Activated CD8-positive, alpha-beta memory T cell treated with anti-CD3 and anti-CD28 coated beads for 4 hours (primary cell): ENCODE data around the gene INF2.

ENCODE experiments used
- DNase-seq, 2 donors: peaks; one replicate each; pipeline ENCODE4 v3.0.0-alpha.2; 2020; ENCODE audit warnings: low read depth in 2 of 2

The INF2 gene

DNA sequence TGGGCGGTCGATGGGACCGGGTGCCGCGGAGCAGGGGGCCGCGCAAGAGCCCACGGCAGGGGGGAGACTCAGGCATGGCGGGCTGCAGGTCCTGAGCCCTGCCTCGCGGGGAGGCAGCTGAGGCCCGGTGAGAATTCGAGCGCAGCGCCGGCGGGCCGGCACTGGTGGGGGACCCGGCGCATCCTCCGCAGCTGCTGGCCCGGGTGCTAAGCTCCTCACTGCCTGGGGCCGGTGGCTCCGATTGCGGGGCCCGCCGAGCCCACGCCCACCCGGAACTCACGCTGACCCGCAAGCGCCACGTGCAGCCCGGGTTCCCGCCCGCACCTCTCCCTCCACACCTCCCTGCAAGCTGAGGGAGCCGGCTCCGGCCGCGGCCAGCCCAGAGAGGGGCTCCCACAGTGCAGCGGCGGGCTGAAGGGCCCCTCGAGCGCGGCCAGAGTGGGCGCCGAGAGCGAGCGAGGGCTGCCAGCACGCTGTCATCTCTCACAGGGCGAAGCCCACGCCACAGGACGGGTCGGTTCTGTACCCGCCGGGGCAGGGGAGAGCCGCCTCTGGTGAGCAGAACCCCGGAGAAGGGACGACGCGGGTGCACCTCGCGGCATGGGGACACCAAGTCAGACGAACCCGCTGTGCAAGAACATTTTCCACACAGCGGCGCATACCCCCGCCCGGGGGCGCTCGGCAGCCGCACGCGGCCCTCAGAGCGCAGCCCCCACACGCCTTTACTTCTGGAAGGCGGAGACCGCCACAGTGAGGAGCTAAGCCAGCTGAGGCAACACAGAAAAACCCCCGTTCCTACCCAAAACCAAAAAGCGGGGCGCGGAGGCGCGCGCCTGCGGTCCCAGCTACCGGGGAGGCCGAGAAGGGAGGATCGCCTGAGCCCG is 62.4 kb downstream of the INF2 start:
- DNase-seq: no peak

DNA sequence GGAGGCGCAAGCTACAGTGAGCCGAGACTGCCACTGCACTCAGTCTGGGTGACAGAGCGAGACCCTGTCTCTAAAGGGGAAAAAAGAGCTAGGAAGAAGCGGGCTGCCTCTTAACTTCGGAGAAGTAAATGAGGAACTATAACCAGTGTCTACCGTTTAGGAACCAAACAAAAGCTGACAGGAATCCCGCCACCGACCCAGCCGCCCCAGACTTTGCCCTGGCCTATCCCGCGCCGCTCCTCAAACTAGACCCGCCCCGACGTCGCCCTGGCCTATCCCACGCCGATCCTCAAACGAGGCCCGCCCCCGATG is 63.0 kb downstream of the INF2 start:
- no peak for DNase-seq

DNA sequence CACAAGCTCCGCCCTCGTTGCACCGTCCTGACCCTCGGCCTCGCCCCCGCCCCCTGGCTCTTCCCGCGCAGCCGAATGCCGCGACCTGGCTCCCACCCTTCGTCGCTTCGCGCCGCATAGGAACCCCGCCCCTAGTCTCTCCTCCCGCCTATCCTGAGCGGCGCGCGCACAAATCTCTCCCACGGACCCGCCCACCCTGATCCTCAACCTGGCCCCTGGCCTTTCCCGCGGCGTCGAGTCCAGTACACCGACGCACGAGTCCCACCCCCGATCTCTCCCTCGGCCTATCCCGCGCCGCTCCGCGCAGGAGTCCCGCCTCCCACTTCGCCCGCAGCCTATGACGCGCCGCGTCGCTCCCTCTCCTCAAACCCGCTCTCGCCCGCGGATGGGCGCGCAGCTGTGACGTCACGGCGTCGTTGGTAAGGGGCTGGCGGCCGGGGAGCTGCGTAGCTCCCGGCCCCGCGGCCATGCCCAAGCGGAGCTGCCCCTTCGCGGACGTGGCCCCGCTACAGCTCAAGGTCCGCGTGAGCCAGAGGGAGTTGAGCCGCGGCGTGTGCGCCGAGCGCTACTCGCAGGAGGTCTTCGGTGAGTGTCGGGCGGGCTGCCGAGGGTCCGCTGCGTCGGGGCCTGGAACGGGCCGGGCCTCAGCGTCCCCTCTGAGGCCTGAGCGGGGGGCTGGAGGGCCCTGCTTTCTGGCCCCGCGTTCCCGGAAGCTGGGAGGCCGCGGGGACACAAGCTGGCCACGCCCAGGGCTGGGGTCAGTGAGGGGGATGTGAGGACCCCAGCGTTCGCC is 63.5 kb downstream of the INF2 start, which contains the start of gene SIVA1:
SIVA1 (plus strand) TSS at position 413 of the 793 bp plus-strand sequence; CDS start at position 468, 55 bp downstream.
- peak; percentile 99 for DNase-seq

DNA sequence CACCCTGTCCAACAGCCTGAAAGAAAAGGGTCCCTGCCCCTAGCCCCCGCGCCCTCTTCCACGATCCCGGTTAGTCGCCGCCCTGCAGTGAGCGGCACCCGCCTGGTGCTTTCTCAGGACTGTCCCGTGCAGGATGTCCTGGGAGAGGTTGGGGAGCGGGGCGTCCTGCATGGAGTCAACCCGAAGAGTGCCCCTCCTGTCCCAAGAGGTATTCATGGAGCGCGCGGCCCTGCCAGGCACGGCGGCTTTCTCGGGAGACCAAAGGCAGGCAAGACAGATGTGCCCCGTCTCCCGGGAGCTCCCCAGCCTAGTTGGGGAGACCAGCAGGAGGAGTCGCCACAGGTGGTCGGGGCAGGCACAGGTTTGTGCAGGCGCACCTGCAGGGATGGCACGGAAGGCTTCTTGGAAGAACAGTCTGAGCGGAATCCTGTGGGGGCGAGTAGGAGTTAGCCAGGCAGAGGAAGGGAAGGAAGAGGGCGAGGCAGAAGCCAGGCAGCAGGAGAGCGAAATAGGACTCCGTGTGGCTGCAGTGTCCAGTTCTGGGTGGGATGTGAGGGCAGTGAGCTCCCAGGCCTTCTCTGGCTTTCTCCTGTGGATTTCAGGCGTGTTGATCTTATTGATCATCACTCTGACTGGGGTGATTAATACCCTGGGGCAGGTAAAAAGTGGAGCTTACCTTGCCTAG is 64.3 kb downstream of the INF2 start:
- no peak for DNase-seq

DNA sequence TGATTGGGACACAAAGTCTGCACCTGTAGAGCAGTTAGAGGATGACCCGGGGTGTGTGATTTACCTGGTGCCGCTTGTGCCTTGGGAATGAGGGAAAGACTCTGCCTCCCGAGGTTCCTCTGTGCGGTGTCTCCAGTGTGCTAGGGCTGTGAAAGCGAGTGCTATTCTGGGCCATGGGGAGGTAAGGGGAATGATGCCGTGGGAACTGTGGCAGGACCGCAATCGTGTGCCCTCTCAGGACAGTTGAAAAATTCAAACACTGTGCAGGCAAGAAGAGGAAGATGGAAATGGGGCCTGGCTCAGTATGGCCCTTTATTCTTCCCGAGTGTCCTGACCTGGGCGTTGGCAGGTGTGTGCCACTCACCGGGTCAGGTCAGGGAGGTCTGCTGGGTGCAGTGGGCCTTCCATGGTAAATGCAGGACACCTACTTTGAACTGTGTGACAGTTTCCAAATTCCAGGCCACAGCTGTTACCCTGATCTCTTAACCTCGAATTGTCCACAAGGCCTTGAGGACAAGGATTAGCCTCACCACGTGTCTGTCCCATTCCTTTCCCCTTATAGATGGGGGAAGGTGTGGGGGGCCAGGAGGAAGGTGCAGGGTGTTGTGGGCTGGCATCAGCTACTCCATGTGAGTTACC is 64.9 kb downstream of the INF2 start:
- no peak for DNase-seq

DNA sequence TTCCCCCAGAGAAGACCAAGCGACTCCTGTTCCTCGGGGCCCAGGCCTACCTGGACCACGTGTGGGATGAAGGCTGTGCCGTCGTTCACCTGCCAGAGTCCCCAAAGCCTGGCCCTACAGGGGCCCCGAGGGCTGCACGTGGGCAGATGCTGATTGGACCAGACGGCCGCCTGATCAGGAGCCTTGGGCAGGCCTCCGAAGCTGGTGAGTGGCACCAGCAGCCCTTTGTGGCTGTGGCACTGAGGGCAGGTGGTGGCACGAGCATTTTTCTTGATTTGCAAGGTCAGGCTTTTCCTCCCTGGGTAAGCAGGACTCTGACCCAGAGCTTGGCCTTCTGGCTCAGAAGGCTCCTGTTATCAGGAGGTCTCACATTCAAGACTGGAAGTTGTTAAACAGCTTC is 66.2 kb downstream of the INF2 start:
- DNase-seq: no peak

DNA sequence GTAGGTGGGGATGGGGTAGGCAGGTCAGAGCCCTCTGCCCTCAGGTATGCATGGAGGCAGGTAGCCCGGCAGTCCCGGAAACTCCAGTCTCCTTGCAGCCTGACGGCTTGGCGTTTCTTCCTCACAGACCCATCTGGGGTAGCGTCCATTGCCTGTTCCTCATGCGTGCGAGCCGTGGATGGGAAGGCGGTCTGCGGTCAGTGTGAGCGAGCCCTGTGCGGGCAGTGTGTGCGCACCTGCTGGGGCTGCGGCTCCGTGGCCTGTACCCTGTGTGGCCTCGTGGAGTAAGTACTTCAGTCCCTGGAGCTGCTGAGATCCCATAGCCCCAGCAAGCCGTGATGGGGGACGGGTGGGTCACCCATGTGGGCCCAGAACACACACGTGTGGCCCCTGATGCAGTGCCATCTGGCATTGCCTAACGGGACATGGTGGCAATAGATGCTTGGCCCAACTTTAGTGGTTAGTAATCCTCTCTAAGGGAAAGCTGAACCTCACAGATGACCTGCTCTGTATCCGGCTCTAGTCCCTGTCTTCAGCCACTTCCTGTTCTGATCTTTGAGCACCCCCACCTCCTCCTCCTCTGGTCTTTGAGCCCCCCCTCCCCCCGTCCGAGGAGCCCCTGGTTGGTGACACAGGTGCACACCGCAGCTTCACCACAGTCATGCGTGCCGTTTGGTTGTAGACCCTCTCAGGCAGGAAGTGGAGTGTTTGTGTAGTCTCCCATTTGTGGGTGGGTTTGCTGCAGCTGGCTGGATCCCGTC is 67.2 kb downstream of the INF2 start:
- no peak for DNase-seq

DNA sequence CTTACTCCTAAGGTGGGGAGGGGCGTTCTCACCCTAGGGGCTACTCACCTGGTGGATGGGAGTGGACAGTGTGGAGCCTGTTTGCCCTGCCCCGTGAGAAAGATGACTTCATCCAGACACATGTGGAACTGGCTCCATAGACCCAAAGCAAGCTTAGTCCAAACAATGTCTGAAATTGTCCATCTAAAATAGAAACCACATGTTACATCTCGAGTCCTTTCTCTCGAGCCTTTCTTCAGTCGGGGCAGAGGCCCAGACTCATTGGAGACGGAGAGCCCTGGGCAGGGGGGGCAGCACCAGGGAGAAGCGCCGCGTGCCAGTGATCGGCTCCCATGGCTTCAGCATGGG is 67.8 kb downstream of the INF2 start:
- DNase-seq: no peak

DNA sequence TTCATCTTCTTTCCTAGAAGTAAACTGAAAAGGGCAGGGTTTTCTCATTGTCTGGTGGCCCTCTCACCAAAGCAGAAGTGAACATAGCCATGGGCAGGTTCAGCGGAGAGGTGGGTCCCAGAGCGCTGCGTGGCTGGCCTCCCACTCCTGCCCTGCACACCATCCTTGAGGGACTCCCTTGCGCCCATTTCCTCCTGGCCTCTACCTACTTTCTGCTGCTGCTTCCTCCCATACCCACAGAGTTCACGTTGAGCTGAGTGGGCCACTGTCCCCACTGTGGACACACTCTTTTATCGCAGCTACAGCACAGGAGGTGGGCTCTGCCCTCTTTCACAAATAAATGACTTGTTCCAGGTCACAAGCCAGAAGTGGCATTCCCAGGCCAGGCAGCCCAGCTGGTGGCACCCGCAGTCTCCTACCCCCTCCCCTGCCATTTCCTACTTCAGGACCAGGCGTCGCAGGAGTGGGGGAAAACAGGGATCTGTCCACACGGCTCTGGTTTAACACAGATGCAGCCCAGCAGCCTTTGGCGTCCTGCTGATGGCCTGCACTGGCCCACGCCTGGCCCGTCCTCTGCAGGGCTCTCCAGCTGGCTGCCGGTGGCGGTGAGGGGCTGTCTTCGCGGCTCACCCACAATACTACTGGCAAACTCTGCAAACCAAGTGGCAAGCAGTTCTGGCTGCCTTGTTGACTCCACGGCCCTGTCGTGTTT is 68.4 kb downstream of the INF2 start:
- no peak for DNase-seq

DNA sequence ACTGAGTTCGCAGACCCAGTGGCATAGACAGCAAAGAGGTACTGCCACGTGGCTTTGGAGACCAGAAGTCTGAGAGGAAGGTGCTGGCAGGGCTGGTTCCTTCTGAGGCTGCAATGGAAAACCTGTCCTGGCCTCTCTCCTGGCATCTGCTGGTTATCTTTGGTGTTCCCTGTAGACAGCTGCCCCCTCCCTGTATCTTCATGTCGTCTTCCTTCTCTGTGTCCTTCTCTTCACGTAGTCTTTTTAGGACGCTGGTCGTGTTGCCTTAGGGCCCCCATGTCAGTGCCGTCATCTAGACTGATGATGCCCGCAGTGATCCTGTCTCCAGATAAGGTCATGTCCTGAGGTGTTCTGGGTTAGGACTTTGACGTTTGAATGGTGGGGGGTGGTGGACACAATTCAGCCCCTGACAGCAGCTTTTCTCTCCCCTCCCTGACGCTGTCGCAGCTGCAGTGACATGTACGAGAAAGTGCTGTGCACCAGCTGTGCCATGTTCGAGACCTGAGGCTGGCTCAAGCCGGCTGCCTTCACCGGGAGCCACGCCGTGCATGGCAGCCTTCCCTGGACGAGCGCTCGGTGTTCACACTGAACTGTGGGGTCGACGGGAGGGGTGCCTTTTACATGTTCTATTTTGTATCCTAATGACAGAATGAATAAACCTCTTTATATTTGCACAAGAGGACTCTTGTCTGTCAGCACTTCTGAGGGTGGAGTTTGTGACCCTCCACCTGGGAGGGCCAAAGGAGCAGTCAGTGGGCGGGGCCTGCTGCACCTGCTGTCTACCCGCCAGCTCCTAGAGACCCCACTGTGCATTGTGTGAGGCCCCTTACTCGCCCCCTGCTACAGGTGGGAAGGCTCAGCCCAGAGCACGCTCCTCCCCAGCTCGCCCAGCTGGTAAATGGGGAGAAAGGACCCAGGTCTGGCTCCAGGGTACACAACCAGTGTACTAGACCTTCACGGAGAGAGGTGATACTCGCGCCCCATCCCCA is 69.9 kb downstream of the INF2 start:
- DNase-seq: no peak

DNA sequence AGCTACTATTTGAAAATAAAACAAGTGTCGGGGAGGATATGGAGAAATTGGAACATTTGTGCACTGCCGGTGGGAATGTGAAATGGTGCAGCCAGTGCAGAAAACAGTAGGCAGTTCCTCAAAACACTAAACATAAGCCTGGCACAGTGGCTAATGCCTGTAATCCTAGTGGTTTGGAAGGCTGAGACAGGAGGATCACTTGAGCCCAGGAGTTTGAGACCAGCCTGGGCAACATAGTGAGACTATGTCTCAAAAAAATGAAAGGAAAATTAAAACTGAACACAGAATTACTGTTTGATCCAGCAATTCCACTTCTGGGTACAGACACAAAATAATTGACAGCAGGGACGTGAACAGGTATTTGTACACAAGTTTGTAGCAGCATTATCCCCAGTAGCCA is 76.1 kb downstream of the INF2 start:
- no peak for DNase-seq

DNA sequence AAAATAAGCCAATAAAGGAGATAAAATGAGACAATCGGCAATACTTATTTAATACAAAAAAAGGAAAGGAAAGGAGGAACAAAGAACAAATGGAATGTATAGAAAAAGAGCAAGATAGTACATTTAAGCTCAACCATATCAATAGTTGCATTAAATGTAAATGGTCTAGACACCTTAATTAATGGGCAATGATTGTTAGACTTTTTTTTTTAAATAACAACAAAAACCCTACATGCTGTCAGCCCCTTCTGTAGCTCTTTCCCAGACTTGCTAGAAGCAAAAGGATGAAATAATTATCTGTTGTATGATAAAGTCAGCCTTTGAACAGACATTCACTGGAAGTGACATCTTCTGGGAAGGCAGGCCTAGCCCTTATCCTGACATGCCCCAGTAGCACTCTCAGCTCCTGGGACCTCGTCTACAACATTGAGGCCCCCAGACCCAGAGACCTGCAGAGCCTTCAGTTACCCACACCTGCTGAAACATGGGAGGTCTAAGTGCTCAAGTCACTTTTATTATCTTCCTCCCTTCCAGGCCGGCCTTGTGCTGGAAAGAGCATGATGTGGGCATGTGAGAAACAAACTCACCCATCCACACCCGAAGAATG is 76.9 kb downstream of the INF2 start:
- DNase-seq: no peak

DNA sequence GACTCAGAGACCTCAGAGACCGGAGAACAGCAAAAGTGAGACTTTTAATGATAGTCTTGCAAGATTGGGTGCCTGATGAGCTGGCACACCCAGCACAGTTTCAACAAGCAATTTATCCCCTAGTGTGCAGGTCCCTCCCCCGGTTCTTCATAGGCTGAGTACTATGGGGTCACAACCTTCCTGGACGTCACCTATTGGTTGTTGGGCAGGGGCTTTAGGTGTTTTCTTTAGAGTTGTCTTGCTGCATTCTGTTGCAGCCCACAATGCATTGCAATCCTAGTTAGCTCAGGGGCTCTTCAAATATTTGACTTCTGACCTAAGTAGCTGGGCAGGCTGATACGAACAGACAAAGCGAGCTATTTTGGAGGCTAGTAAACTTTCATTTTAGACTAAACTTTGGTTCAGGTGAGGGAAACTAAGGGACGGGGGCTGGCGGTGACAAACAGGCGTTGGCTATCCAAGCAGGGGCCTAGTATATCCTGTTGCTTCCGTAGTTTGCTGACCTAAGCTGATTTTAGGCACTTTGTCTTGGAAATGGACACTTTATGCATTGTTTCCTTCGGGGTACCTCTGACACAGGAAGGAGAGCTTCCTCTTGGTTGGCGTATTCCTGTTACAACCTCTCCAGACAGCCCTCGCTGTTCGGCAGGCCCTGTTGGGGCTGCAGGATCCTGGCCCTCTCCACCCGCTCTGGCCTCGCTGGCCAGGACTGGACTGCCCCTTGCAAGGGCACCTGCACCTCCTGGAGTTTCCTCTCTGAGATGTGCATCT is 77.6 kb downstream of the INF2 start:
- no peak for DNase-seq

DNA sequence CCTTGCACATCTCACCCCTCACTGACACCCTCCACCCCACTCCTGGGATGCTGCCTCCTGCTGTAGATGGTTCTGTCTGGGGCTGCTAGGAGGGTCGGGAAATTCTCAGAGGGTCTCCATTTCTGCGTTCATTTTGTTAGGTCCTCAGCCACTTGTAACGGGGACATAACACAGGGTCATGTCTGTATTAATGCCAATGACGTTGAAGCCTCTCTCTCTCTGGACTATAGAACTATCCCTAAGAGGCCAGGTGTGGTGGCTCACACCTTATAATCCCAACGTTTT is 78.2 kb downstream of the INF2 start:
- no peak for DNase-seq

DNA sequence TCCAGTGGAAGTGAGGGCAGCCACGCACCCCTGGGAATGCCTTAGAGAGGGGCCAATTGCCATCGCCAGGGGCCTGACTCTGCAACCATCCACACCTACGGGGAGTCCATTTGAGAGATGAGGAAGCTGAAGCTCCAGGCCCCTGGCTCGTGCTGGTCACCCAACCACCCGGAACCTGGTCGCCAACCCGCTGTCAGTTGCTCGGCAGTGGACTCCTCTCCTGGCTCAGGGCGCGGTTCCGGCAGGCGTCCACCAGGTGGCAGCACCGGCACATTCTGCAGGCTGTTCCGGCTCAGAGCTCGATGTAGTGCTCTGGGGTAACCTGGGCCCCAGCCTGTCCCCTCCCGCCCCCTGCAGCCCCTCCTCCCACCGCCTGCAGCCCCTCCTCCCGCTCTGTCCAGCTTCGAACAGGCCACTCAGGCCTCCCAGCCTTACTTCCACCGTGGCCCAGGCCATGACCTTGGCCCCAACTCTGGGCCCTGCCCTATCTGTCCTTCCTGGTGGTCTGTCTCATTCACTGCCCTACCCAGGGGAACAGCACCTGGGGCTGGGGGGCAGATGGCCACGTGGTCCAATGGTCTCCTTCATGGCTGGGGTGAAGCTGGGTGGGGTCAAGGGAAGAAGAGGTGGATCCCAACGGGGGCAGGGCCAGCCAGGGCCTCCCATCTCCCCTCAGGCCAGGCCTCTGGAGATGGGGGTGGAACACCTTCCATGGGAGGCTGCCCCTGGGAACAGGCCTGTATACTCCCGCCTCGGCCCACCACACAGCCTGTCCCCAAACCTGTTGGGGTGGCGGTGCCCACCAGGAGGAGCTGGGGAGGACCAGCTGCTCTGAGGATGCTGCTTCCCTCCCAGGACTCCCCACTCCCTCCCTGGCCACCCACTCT is 79.3 kb downstream of the INF2 start:
- peak; percentile 78 to 86 for DNase-seq

DNA sequence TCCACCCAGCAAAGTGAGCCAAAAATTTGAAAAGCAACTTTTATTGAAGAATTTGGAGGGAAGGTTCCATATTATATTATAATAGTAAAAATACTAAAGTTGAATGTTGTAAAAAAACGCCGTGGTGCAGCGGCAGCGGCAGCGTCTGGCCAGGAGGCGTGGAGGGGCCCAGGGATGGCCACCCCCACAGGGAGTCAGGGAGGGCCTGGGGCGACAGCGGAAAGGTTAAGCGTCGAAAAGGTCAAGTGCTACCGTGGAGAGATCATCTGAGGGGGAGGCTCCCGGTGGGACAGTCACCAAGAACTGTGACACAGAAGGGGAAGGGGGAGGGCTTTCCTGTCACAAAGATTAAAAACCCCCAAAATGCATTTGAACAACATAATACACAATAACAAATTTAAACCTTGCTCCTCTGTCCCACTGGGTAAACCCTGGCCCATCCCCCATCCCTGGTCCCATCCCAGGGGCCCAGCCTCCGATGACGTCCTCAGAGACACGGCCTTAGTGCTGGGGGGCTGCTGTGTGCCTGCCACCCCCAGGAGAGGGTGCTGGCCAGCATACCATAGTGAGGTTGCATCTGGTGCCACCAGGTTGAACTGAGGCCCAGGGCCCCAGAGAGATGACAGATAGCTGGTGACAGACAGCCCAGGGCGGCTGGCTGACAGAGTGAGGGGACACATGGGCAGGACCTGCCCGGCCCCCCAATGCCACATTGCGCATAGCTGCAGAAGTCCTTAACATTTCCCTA is 80.1 kb downstream of the INF2 start:
- DNase-seq: no peak

DNA sequence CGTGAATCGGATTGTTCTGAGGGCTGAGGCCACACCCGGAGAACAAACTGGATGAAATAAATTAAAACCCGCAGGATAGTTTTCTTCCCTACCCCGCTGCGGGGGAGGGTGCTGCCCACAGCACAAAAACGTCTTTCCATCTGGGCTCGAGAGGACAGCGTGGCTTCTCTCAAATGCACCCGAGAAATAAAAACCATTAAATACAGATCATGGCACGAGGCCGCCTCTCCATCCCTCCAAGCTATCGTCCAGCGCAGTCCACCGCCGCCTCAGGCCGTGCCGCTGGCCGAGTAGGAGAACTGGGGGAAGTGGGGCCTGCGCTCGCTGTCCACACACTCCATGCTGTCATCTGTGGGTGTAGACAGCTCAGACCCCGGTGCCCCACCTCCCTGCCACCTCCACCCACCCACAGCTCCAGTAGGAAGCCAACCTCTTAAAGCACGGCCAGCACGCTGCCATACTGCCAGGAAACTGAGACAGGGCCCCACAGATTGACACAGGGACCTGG is 80.7 kb downstream of the INF2 start:
- no peak for DNase-seq
